ENCODE results near the gene SERPINF2.
"Not testable (repeated sequence)": the region's sequence is repeated elsewhere in the genome, so short reads cannot be mapped to it uniquely, and the experiment has no call there.

Gene SERPINF2

GRCh38 chr17:1736348-1737281 is 6.1 kb upstream of the SERPINF2 start:
- DNase-seq = no peak

- DNase-seq = no peak
Measured at GRCh38 chr17:1737531-1738291, 5.0 kb upstream of the SERPINF2 start.

- DNase-seq = not testable (repeated sequence)
Measured at GRCh38 chr17:1741899-1742298, 772 bp upstream of the SERPINF2 start.

DNA sequence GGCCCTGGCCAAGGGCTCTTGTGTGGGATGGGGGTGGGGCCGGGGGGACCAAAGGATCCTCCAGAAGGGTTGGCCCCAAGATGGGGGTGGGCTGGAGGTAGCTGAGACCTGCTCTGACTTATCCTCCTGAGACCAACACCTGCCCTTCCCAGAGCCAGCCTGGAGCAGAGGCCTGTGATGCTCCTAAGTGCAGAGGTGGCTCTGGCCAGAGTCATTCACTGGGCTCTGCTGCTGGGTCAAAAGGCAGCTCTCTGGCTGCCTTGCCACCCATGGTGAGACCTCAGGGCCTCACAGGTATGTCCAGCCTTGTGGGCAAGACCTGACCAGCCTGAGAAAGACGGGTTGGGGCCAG is 393 bp downstream of the SERPINF2 start:
- DNase-seq = no peak

DNA sequence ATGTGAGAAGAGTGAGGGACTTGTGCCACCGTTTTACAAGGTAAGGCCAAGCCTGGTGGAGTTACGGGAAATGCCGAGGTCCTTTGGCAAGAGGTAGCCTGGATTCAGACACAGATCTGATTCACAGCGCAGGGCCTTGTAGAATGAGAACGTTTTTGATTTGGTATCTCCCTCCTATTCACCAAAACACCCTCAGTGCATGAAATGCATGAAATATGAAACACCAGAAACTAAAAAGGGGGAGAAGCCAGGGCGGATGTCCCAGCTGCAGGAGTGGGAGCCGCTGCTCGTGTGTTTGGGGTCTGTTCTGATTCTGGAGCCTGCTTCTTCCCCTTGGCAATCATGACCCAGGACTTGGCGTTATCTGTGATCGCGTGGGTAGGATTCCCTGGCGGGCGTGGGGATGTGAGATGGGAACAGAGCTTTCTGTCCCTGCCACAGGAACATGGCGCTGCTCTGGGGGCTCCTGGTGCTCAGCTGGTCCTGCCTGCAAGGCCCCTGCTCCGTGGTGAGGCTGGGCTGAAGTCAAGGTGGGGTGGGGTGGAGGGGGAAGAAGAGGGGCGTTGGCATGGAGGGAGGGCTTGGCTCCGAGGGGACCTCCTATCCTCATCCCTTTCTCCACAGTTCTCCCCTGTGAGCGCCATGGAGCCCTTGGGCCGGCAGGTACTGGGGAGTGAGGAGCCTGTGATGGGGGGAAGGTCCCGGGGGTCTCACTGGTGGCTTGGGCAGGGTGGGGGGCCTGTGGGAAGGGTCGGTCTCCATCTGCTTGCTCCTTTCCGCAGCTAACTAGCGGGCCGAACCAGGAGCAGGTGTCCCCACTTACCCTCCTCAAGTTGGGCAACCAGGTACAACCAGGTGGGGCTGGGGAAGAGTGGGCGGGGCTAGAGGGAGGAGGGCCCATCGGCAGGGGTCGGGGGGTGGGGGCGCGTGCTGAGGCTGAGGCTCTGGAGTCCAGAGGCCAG is 2.2 kb downstream of the SERPINF2 start:
- no peak for DNase-seq

DNA sequence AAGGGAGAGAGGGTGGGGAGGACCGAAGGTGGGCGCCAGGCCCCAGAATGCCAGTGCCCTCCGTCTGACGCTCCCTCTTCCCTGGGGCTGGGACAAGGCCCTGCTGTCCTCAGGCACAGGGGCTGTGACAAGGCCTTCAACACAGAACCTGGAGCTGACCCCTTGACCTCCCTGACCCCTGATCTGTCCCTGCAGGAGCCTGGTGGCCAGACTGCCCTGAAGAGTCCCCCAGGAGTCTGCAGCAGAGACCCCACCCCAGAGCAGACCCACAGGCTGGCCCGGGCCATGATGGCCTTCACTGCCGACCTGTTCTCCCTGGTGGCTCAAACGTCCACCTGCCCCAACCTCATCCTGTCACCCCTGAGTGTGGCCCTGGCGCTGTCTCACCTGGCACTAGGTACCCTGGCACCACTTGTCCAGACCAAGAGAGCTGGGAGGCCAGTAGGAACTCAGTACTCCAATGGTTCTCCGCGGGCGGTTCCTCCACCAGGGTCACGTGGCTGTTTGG is 2.9 kb downstream of the SERPINF2 start:
- no peak for DNase-seq

DNA sequence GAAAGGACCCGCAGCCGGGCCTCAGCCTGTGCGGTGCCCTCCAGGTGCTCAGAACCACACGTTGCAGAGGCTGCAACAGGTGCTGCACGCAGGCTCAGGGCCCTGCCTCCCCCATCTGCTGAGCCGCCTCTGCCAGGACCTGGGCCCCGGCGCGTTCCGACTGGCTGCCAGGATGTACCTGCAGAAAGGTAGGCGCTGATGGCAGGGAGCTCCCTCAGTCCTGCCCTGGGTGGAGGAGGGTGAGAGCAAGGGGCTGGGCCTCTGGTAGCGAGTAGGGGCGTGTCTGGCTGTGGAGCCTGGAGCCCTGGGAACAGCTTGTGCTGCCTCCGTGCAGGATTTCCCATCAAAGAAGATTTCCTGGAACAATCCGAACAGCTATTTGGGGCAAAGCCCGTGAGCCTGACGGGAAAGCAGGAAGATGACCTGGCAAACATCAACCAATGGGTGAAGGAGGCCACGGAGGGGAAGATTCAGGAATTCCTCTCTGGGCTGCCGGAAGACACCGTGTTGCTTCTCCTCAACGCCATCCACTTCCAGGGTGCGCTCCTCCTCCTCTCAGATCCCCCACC is 4.4 kb downstream of the SERPINF2 start:
- DNase-seq = peak; percentile 55

- DNase-seq = no peak
Measured at GRCh38 chr17:1750628-1751027, 8.0 kb downstream of the SERPINF2 start.

- DNase-seq = no peak
Measured at GRCh38 chr17:1752425-1753262, 10.0 kb downstream of the SERPINF2 start.

GRCh38 chr17:1753767-1754429 is 11.2 kb downstream of the SERPINF2 start:
- DNase-seq = no peak

GRCh38 chr17:1754430-1755112 is 11.9 kb downstream of the SERPINF2 start:
- no peak for DNase-seq

DNA sequence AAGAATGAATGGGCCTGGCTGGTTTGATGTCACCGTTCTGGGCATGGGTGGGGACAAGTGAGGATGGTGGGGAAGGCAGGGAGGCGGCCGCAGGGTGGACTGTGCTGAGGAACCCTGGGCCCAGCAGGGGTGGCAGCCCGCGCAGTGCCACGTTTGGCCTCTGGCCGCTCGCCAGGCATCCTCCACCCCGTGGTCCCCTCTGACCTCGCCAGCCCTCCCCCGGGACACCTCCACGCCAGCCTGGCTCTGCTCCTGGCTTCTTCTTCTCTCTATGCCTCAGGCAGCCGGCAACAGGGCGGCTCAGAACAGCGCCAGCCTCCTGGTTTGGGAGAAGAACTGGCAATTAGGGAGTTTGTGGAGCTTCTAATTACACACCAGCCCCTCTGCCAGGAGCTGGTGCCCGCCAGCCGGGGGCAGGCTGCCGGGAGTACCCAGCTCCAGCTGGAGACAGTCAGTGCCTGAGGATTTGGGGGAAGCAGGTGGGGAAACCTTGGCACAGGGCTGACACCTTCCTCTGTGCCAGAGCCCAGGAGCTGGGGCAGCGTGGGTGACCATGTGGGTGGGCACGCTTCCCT is 12.7 kb downstream of the SERPINF2 start:
- no peak for DNase-seq

GRCh38 chr17:1755827-1756262 is 13.2 kb downstream of the SERPINF2 start:
- no peak for DNase-seq

DNA sequence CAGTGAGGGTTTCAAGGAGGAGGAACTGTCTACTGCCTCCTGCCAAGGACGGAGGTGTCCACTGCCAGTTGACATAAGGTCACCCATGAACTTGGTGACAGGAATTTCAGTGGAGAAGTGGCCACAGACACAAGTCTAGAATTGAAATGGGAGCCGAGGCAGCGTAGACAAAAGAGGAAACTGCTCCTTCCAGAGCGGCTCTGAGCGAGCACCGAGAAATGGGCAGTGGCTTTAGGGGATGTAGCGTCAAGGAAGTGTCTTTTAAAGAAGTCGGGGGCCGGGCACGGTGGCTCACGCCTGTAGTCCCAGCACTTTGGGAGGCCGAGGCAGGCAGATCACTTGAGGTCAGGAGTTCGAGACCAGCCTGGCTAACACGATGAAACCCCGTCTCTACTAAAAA is 16.1 kb downstream of the SERPINF2 start:
- DNase-seq = no peak

DNA sequence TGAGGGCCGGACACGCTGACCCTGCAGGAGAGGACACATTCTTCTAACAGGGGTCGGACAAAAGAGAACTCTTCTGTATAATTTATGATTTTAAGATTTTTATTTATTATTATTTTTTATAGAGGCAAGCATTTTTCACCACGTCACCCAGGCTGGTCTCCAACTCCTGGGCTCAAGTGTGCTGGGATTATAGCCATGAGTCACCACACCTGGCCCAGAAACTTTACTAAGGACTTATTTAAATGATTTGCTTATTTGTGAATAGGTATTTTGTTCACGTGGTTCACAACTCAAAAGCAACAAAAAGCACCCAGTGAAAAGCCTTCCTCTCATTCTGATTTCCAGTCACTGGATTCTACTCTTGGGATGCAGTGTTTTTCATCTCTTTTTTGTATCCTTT is 16.9 kb downstream of the SERPINF2 start:
- DNase-seq = no peak

DNA sequence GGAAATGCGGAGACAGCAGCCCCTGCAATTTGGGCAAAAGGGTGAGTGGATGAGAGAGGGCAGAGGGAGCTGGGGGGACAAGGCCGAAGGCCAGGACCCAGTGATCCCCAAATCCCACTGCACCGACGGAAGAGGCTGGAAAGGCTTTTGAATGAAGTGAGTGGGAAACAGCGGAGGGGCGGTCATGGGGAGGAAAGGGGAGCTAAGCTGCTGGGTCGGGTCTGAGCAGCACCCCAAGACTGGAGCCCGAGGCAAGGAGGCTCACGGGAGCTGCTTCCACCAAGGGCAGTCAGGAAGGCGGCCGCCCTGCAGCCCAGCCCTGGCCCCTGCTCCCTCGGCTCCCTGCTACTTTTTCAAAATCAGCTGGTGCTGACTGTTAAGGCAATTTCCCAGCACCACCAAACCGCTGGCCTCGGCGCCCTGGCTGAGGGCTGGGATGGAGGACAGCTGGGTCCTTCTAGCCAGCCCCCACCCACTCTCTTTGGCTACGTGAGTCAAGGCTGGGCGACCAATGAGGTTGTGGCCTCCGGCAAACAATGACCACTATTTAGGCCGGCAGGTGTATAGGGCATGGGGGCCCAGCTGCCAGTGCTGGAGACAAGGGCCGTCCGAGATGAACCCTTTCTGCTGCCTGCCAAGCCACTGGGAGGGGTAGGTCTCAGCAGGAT is 19.7 kb downstream of the SERPINF2 start:
- no peak for DNase-seq

DNA sequence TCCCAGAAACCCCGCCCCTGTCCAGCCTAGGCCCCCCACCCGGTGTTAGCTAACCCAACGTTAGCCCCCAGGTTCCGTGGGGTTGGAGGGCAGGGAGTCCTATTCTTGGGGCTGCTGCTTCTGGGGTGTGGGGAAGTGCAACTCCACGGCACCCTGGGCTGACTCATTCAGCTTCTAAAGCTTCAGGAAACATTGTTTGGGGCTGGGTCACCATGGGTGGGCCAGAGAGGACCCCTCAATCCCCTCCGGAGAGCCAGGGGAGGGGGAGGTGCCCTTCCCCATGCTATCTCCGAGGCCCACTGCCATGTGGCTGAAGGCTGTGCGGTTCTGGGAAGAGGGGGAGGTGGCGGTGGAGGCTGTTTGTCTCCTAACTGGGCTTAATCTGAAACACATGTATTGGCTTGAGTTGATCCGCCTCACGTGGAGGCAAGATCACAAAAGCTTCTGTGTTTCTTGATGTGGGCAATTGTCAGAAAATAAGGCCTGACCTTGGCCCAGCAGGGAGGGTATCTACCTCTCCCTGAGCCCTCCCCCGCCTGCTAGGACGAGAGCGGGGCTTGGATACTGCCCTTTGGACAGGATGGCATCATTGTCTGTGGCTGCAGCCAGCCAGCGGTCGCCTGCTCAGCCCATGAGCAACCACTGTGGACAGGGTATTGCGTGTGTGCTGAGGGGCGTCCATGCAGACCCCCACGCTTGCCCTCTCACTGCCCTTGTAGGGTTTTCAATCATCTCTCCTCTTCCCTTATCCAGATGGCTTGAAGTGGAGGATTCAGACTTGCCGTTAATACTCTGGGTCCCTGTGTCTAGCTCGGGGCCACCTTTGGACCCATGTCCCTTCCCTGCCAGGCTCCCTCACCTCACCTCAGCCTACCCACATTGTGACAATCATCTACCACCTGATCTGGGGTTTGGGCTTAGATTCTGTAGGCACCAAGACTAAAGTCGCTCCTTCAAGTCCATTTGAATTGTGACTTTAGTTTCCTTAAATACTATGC is 20.5 kb downstream of the SERPINF2 start:
- no peak for DNase-seq

DNA sequence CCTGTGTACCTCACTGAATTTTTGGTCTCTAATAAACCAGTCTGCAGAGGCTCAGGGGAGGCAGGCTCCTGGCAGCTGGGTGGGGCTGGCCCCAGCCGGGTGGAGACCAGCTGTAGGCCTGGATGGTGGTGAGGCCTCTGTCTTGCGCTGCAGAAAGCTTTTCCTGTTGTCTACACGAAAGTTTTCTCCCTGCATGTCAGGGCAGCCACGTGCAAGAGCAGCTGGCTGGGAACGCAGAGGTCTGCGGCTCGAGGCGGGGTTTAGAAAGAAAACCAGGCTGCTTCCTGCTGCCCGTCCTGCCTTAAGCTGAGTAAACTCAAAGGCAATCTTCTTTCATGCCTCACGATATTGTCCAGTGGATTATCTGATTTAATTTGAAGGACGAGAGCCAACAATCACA is 21.6 kb downstream of the SERPINF2 start:
- no peak for DNase-seq
